K562 (cell line): ENCODE data around the gene MCC. TPM values are rescaled to one million over a fixed set of nuclear protein-coding genes. Genes with fewer than 3 reads are reported as not detected.

Source experiments
- ARNT ChIP-seq, 2 experiments: fragments of 450-650 bp; IDR thresholded peaks; 2 replicates each; pipeline ENCODE4 v1.6.1; 2016; ENCODE audit warnings: mild to moderate bottlenecking in 1 of 2
- DLX4 ChIP-seq: fragments of 250-450 bp; sonication (Bioruptor Pico); IDR thresholded peaks from 2 replicates; pipeline ENCODE4 v1.6.1; 2021; ENCODE audit warnings: mild to moderate bottlenecking
- PHTF2 ChIP-seq: fragments of 250-450 bp; sonication (Bioruptor Pico); IDR thresholded peaks from 2 replicates; pipeline ENCODE4 v1.5.0; 2021; ENCODE audit warnings: mild to moderate bottlenecking
- VEZF1 ChIP-seq: fragments of 200-800 bp; sonication (Bioruptor generic); IDR thresholded peaks from 2 replicates; pipeline ENCODE4 v1.6.1; 2017; ENCODE audit warnings: missing genetic modification characterization, missing compliant biosample characterization
- polyA plus RNA-seq, 8 experiments: library from polyadenylated mRNA; depleted of rRNA in 4 of 8; stranded (reverse) in 5 of 8; unstranded in 3 of 8; fragments of >200 nt; fragmentation: Nextera tagmentation in 2 of 8; fragmentation: Illumina TruSeq in 1 of 8; extraction: Ambion mirVana in 2 of 8; extraction: Trizol in 1 of 8; gene quantifications; 2 replicates each; pipeline versions ENCODE4 v1.2.1 to v1.2.3, GENCODE V29; 2011 to 2014; ENCODE audit warnings: inconsistent platforms in 1 of 8, missing spikeins in 1 of 8
- total RNA-seq, 7 experiments: library from RNA; depleted of rRNA in 6 of 7; stranded (reverse); fragments of >200 nt in 6 of 7; fragmentation: Illumina TruSeq in 2 of 7; extraction: Trizol in 2 of 7; gene quantifications; 2 replicates each; pipeline versions ENCODE4 v1.2.1 to v1.2.3, GENCODE V29; 2011 to 2021; ENCODE audit warnings: low replicate concordance in 1 of 7
- TF ChIP-seq, protein P1 (sequence below): fragments of 450-650 bp; formaldehyde crosslinking; IDR thresholded peaks from 2 replicates; pipeline ENCODE4 v1.4.0; 2020; ENCODE audit warnings: mild to moderate bottlenecking, moderate library complexity

Gene MCC
- total and polyA plus RNA-seq, 9 of the 15 experiments (the other 6 are each of a cell fraction or from before 2014, with no cell fraction given), result 0.04 to 0.24 (median 0.06) TPM; not detected in 1

DNA sequence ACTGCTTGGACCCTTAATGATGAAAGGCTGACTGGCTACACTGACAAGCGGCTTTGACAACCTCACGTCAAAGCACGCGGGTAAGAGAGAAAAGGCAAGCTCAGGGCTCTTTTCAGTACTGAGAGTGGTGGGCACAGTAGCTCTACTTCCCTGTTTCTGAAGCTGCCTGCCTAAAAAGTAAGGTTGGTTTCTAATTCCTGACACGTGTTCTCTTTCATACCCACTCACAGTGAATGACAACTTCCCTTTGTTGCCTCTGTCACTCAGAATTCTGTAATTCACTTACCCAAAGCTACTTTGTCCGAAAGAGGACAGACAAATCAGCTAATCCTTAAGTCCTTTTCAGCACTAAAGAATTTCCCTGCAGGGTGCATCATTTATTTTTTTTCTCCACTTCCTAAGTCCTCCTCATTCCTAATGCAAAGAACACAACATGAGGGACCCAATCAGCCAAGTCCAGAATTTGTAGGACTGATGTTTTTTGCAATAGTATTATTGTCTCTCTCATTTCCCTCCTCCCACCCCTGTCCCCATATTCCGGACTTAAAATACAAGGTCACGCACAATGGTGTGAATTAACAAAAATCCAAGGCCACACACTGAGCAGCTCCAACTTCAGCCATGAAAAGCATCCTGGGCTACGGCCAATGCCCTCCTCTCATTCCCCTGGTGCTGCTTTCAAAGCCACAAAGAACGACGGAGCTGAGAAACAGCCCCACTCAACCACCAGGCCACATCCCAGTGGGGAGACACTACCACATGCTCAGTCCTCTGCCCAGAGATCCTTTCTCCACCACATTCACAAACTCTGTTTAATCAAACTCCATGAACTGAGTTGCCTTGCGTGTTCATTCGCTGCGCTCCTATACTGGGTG, 274.5 kb downstream of the MCC start (continued):
- TF ChIP-seq, protein P1, sequence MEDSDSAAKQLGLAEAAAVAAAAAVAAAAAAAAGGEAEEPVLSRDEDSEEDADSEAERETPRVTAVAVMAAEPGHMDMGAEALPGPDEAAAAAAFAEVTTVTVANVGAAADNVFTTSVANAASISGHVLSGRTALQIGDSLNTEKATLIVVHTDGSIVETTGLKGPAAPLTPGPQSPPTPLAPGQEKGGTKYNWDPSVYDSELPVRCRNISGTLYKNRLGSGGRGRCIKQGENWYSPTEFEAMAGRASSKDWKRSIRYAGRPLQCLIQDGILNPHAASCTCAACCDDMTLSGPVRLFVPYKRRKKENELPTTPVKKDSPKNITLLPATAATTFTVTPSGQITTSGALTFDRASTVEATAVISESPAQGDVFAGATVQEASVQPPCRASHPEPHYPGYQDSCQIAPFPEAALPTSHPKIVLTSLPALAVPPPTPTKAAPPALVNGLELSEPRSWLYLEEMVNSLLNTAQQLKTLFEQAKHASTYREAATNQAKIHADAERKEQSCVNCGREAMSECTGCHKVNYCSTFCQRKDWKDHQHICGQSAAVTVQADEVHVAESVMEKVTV (CRISPR knock-in tag), result no peak
- TF ChIP-seq VEZF1 (CRISPR knock-in tag) (no peak), DLX4 (CRISPR knock-in tag) (no peak), ARNT (IDR thresholded peaks at IDR 0.05) (no peak), PHTF2 (CRISPR knock-in tag) (no peak)
